HG03521 (cell line): ENCODE measurements around the gene TMEM158.

Experiments
- ATAC-seq: cut with Tn5 transposase; IDR thresholded peaks from one replicate; pipeline ENCODE4 v1.9.1; 2021; ENCODE audit warnings: mild to moderate bottlenecking, moderate library complexity; ENCODE audit not compliant: unreplicated experiment

TMEM158 gene

GRCh38 chr3:45234250-45234649 lies 8.2 kb upstream of the TMEM158 start:
- no peak for ATAC-seq

GRCh38 chr3:45232521-45232920 lies 6.4 kb upstream of the TMEM158 start:
- no peak for ATAC-seq

GRCh38 chr3:45227946-45228345 lies 1.9 kb upstream of the TMEM158 start:
- ATAC-seq = no peak

- no peak for ATAC-seq
Observed at GRCh38 chr3:45227071-45227820, 1.2 kb upstream of the TMEM158 start.

GRCh38 chr3:45225465-45226205 lies 452 bp downstream of the TMEM158 start:
- peak; percentile 37 for ATAC-seq

- peak; percentile 27 for ATAC-seq
Observed at GRCh38 chr3:45224824-45225464, 1.1 kb downstream of the TMEM158 start.

- no peak for ATAC-seq
Observed at GRCh38 chr3:45223889-45224727, 2.0 kb downstream of the TMEM158 start.

GRCh38 chr3:45219694-45220093 lies 6.4 kb downstream of the TMEM158 start:
- ATAC-seq = no peak

- ATAC-seq = no peak
Observed at GRCh38 chr3:45218578-45219390, 7.3 kb downstream of the TMEM158 start.

- ATAC-seq = no peak
Observed at GRCh38 chr3:45216021-45216609, 10.0 kb downstream of the TMEM158 start.

GRCh38 chr3:45215466-45215865 lies 10.6 kb downstream of the TMEM158 start:
- ATAC-seq = no peak

GRCh38 chr3:45214061-45214680 lies 11.9 kb downstream of the TMEM158 start:
- no peak for ATAC-seq

GRCh38 chr3:45212095-45212468 lies 14.0 kb downstream of the TMEM158 start:
- ATAC-seq = no peak

- ATAC-seq = no peak
Observed at GRCh38 chr3:45211466-45212094, 14.5 kb downstream of the TMEM158 start.

GRCh38 chr3:45210308-45211041 lies 15.6 kb downstream of the TMEM158 start:
- ATAC-seq = no peak

- no peak for ATAC-seq
Observed at GRCh38 chr3:45209526-45209925, 16.6 kb downstream of the TMEM158 start.

GRCh38 chr3:45208586-45208985 lies 17.5 kb downstream of the TMEM158 start:
- no peak for ATAC-seq

GRCh38 chr3:45207446-45207845 lies 18.6 kb downstream of the TMEM158 start:
- no peak for ATAC-seq
